ENCODE data around the gene UIMC1.

Gene UIMC1

DNA sequence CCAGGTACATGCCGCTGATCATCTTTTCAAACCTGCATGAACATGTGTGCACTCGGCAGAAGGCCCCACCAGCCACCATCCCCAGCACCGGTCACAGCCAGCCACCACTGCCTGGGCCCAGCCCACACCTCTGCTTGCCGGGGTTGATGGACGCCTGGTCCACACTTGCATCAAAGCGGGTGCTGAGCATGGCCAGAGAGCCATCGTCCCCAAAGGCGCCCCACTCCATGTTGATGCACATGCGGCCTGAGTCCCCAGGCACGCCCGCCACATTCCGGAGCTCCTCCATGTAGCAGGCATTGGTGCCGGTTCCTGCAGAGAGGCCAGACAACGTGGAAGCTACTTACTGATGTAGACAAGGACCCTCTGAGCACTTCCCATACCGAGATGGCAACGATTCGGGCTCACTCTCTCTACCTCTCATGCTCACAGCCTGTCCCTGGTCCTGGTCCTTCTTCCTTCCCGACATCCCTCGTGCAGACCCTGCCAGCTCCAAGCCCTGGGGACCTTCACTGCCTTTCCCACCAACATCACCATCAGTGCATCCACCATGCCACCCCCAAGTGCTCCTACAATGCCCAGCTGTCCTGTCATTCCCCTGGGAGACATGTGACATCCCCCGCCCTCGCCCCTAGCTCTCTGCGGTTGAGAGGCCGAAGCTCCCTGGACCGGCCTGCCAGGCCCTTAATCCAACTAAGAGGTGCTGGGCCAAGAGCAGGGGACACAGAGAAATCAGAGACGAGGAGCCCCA lies 124.6 kb downstream of the UIMC1 start:
- Histone ChIP-seq H3K27me3 (replicated peaks; ENCODE audit: control insufficient read depth, insufficient read depth, low read length) (peaks cover 43% of the 10 kb centered on the region), H3K36me3 (ENCODE audit: control insufficient read depth, insufficient read depth, low read length, severe bottlenecking) (no peaks in the 10 kb centered on the region), H3K4me1 (ENCODE audit: control insufficient read depth, insufficient read depth, low read length) (no peaks in the 10 kb centered on the region), H3K9ac (ENCODE audit: low read length) (no peak overlapping the region), H3K4me3 (ENCODE audit: low read length) (no peak overlapping the region), H3K9me3 (ENCODE audit: control insufficient read depth, low read length) (no peaks in the 10 kb centered on the region)
- no peak for DNase-seq (ENCODE audit: low read depth)

GRCh38 chr5:176881021-176881749 lies 125.4 kb downstream of the UIMC1 start:
- no peaks in the 10 kb centered on the region for H3K9me3 ChIP-seq (ENCODE audit: control insufficient read depth, low read length)
- H3K4me3 ChIP-seq (ENCODE audit: low read length) = no peak overlapping the region
- H3K27me3 ChIP-seq (replicated peaks; ENCODE audit: control insufficient read depth, insufficient read depth, low read length) = peaks cover 51% of the 10 kb centered on the region
- DNase-seq (ENCODE audit: low read depth) = no peak
- H3K9ac ChIP-seq (ENCODE audit: low read length) = no peak overlapping the region
- no peaks in the 10 kb centered on the region for H3K36me3 ChIP-seq (ENCODE audit: control insufficient read depth, insufficient read depth, low read length, severe bottlenecking)
- H3K4me1 ChIP-seq (ENCODE audit: control insufficient read depth, insufficient read depth, low read length) = no peaks in the 10 kb centered on the region

DNA sequence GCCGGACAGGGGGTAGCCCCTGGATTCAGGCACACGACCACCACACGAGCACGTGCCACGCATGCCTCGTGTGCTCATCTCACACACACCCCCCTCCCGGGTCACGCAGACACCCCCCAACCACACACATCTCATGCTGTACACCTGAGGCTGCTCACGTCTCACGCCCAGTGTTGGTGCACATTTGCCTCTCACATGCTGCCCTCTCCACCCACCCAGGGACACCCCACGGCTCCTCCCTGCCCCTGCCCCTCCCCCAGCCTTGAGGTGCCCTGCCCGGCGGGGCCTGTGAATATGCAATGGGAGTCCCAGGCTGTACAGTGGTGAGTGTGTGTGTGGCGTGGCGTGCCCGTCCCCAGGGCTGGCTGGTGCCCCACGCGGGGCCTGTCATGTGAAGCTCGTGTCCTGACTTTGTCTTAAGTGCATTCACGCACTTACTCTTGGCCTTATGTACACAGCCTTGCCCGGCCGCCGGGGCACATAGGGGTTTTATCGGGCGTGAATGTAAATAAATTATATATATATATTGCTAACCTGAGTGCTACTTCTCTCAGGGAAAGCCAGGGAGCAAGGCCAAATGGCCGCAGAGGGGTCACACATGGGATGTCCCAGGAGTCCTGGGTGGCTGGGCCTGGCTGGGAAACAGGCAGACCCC lies 126.1 kb downstream of the UIMC1 start:
- no peak for DNase-seq (ENCODE audit: low read depth)
- no peaks in the 10 kb centered on the region for H3K9me3 ChIP-seq (ENCODE audit: control insufficient read depth, low read length)
- no peak overlapping the region for H3K4me3 ChIP-seq (ENCODE audit: low read length)

GRCh38 chr5:176879663-176880361 lies 126.8 kb downstream of the UIMC1 start:
- DNase-seq (ENCODE audit: low read depth) = no peak
- peaks cover 62% of the 10 kb centered on the region for H3K27me3 ChIP-seq (replicated peaks; ENCODE audit: control insufficient read depth, insufficient read depth, low read length)
- H3K36me3 ChIP-seq (ENCODE audit: control insufficient read depth, insufficient read depth, low read length, severe bottlenecking) = no peaks in the 10 kb centered on the region
- no peaks in the 10 kb centered on the region for H3K9me3 ChIP-seq (ENCODE audit: control insufficient read depth, low read length)
- no peak overlapping the region for H3K4me3 ChIP-seq (ENCODE audit: low read length)
- no peak overlapping the region for H3K9ac ChIP-seq (ENCODE audit: low read length)
- H3K4me1 ChIP-seq (ENCODE audit: control insufficient read depth, insufficient read depth, low read length) = no peaks in the 10 kb centered on the region

More for the DNA sequence above, 126.1 kb downstream of the UIMC1 start:
- Histone ChIP-seq H3K4me1 (ENCODE audit: control insufficient read depth, insufficient read depth, low read length) (no peaks in the 10 kb centered on the region), H3K9ac (ENCODE audit: low read length) (no peak overlapping the region), H3K27me3 (replicated peaks; ENCODE audit: control insufficient read depth, insufficient read depth, low read length) (peaks cover 57% of the 10 kb centered on the region), H3K36me3 (ENCODE audit: control insufficient read depth, insufficient read depth, low read length, severe bottlenecking) (no peaks in the 10 kb centered on the region)

GRCh38 chr5:176878906-176879662 lies 127.5 kb downstream of the UIMC1 start:
- H3K9me3 ChIP-seq (ENCODE audit: control insufficient read depth, low read length) = no peaks in the 10 kb centered on the region
- no peak overlapping the region for H3K9ac ChIP-seq (ENCODE audit: low read length)
- no peaks in the 10 kb centered on the region for H3K4me1 ChIP-seq (ENCODE audit: control insufficient read depth, insufficient read depth, low read length)
- H3K36me3 ChIP-seq (ENCODE audit: control insufficient read depth, insufficient read depth, low read length, severe bottlenecking) = no peaks in the 10 kb centered on the region
- no peak overlapping the region for H3K4me3 ChIP-seq (ENCODE audit: low read length)
- peaks cover 66% of the 10 kb centered on the region for H3K27me3 ChIP-seq (replicated peaks; ENCODE audit: control insufficient read depth, insufficient read depth, low read length)
- DNase-seq (ENCODE audit: low read depth) = no peak

DNA sequence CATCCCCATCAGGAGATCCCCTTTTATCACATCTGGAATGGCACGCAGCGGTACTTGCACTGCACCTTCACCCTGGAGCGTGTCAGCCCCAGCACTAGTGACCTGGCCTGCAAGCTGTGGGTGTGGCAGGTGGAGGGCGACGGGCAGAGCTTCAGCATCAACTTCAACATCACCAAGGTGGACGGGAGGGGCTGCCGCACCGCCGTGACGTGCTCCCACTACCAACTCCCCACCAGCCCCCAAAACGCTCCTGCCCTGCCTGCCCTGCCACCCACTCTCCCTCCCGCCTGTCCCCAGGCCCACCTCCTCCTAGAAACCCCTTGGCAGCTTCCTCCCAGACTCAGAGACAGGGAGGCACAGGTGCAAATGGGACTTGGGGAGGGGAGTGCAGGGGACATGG lies 128.1 kb downstream of the UIMC1 start:
- Histone ChIP-seq H3K27me3 (replicated peaks; ENCODE audit: control insufficient read depth, insufficient read depth, low read length) (peaks cover 63% of the 10 kb centered on the region), H3K9me3 (ENCODE audit: control insufficient read depth, low read length) (no peaks in the 10 kb centered on the region), H3K4me1 (ENCODE audit: control insufficient read depth, insufficient read depth, low read length) (no peaks in the 10 kb centered on the region), H3K4me3 (ENCODE audit: low read length) (no peak overlapping the region), H3K36me3 (ENCODE audit: control insufficient read depth, insufficient read depth, low read length, severe bottlenecking) (no peaks in the 10 kb centered on the region), H3K9ac (ENCODE audit: low read length) (no peak overlapping the region)
- no peak for DNase-seq (ENCODE audit: low read depth)

GRCh38 chr5:176877793-176878331 lies 128.7 kb downstream of the UIMC1 start:
- Histone ChIP-seq H3K4me1 (ENCODE audit: control insufficient read depth, insufficient read depth, low read length) (no peaks in the 10 kb centered on the region), H3K4me3 (ENCODE audit: low read length) (no peak overlapping the region), H3K27me3 (replicated peaks; ENCODE audit: control insufficient read depth, insufficient read depth, low read length) (peaks cover 57% of the 10 kb centered on the region), H3K9me3 (ENCODE audit: control insufficient read depth, low read length) (no peaks in the 10 kb centered on the region), H3K36me3 (ENCODE audit: control insufficient read depth, insufficient read depth, low read length, severe bottlenecking) (no peaks in the 10 kb centered on the region), H3K9ac (ENCODE audit: low read length) (no peak overlapping the region)
- DNase-seq (ENCODE audit: low read depth) = no peak

DNA sequence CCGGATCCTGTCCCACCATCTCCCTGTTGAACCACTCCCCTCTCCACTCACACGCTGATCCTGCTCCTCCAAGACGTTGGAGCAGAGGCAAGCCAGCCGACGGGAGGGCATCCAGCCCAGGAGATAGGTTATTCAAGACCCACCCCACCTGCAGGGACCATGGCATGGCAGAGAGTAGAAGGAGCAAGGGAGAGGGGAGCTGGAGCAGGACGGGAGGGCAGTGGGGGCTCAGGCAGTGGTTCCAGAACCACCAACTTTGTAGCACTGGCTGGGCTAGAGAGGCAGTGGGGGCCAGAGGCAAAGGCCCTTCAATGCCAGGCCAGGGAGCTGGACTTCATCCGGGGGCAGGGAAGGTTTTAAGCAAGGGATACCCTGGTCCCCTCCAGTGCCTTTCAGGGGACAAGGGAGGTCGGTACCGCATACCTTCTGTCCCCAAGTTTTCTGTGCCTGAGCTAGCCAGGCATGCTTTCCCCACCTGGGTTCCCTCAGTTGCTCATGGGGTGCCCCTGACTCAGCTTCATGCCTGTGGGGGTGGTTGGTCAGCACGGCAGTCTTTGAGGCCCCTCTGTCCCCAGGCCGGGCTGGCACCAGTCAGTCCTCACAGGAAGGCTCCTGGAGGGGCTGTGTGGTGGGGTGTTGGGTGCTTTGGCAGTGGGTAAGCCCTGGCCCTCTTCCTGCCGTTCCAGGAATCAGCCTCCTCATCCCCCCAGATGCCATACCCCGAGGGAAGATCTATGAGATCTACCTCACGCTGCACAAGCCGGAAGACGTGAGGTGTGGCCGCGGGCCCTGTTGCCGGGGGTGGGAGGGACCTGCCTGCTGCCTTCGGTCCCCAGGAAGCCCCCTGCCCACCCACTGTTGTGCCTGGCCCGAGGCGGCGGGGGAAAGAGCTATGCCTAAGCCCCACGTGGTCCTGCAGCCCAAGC lies 129.8 kb downstream of the UIMC1 start:
- no peaks in the 10 kb centered on the region for H3K9me3 ChIP-seq (ENCODE audit: control insufficient read depth, low read length)
- H3K36me3 ChIP-seq (ENCODE audit: control insufficient read depth, insufficient read depth, low read length, severe bottlenecking) = no peaks in the 10 kb centered on the region
- no peaks in the 10 kb centered on the region for H3K4me1 ChIP-seq (ENCODE audit: control insufficient read depth, insufficient read depth, low read length)
- DNase-seq (ENCODE audit: low read depth) = no peak
- peaks cover 50% of the 10 kb centered on the region for H3K27me3 ChIP-seq (replicated peaks; ENCODE audit: control insufficient read depth, insufficient read depth, low read length)
- no peak overlapping the region for H3K4me3 ChIP-seq (ENCODE audit: low read length)
- H3K9ac ChIP-seq (ENCODE audit: low read length) = no peak overlapping the region

- Histone ChIP-seq H3K4me3 (ENCODE audit: low read length) (no peak overlapping the region), H3K27me3 (replicated peaks; ENCODE audit: control insufficient read depth, insufficient read depth, low read length) (peaks cover 50% of the 10 kb centered on the region), H3K36me3 (ENCODE audit: control insufficient read depth, insufficient read depth, low read length, severe bottlenecking) (no peaks in the 10 kb centered on the region), H3K4me1 (ENCODE audit: control insufficient read depth, insufficient read depth, low read length) (no peaks in the 10 kb centered on the region), H3K9ac (ENCODE audit: low read length) (no peak overlapping the region), H3K9me3 (ENCODE audit: control insufficient read depth, low read length) (no peaks in the 10 kb centered on the region)
- no peak for DNase-seq (ENCODE audit: low read depth)
Observed at GRCh38 chr5:176875783-176876505, 130.6 kb downstream of the UIMC1 start.

Data from adipocyte (in vitro differentiated cells).